Heart left ventricle (tissue), 13 donors: ENCODE data around the gene ARHGEF7.

ENCODE experiments used
- CTCF ChIP-seq, 12 donors: fragments of 200-600 bp; sonication (generic) in 4 of 12; IDR thresholded peaks; one replicate each; pipeline versions ENCODE4 v1.5.0 to v1.8.0; 2018 to 2022; ENCODE audit warnings: antibody characterized with exemption in 12 of 12, mild to moderate bottlenecking in 5 of 12
- POLR2A ChIP-seq, 2 donors: fragments of 450-650 bp; IDR thresholded peaks; one replicate each; pipeline ENCODE4 v1.6.1; 2017; ENCODE audit warnings: antibody characterized with exemption in 2 of 2, mild to moderate bottlenecking in 2 of 2, moderate library complexity in 2 of 2
- donor health status: ischemic (EF 13 %, LVEDD 7.1; RV severe dilation, severe dysfunction).
- donor health status: DM: no; HTN: yes; CAD: no.
- donor health status: DM: no; HTN: no; CAD: no.
- donor health status: ischemic (EF 25% LVEDD 6.9; RV normal size, moderate dysfunction).
- donor health status: ischemic (EF 25% LVEDD 5.7; RV mildly dilated, moderate dysfunction).
- donor health status: ischemic (EF 35%, LVEDD 5.7; RV mildly dilated, moderate dysfunction).
- donor health status: nonischemic (EF 11% LVEDD 7.7; RV severe dilation, severe dysfunction).
- donor health status: DM: yes; HTN: yes; CAD: no.
- donor health status: PGD.
- donor health status: ischemic (EF 29% LVEDD 5.4; RV normal size, mild dysfunction).
- donor health status: nonischemic (EF 23%, LVEDD 6.1; RV moderate dilation, normal function).

GRCh38 chr13:111286162-111286561 lies 171.1 kb downstream of the ARHGEF7 start:
- no peak for TF ChIP-seq CTCF (IDR thresholded peaks at IDR 0.05)
- TF ChIP-seq POLR2A (IDR thresholded peaks at IDR 0.05) = no peak
